Mesothelial cell of epicardium (in vitro differentiated cells): Measurements from ENCODE around the gene TUBGCP4. TPM values are rescaled to one million over a fixed set of nuclear protein-coding genes. Genes with fewer than 3 reads are reported as not detected.

Experiments used
- DNase-seq, 2 experiments: peaks; one replicate each; pipeline ENCODE4 v3.0.0; 2021; ENCODE audit warnings: low spot score in 2 of 2; ENCODE audit not compliant: unreplicated experiment in 2 of 2
- H3K27ac Mint-ChIP-seq: 2 replicates; pipeline ENCODE4 v1.8.0; 2021; ENCODE audit warnings: mixed read lengths
- H3K27me3 Mint-ChIP-seq: 2 replicates; pipeline ENCODE4 v1.8.0; 2021; ENCODE audit warnings: low read depth, mixed read lengths
- H3K36me3 Mint-ChIP-seq: 2 replicates; pipeline ENCODE4 v1.8.0; 2021; ENCODE audit warnings: mixed read lengths
- H3K4me1 Mint-ChIP-seq: 2 replicates; pipeline ENCODE4 v1.8.0; 2021; ENCODE audit warnings: mixed read lengths
- H3K4me3 Mint-ChIP-seq: 2 replicates; pipeline ENCODE4 v1.8.0; 2021; ENCODE audit warnings: mild to moderate bottlenecking, moderate library complexity, mixed read lengths
- H3K9me3 Mint-ChIP-seq: 2 replicates; pipeline ENCODE4 v1.8.0; 2021; ENCODE audit warnings: mixed read lengths
- total RNA-seq: library from RNA; stranded (reverse); gene quantifications from 3 replicates; pipeline ENCODE4 v1.2.1, GENCODE V29; 2021
- TF ChIP-seq, protein P1 (sequence below): fragments of 200-600 bp; sonication (generic); IDR thresholded peaks from one replicate; pipeline ENCODE4 v1.5.0; 2021; ENCODE audit warnings: antibody characterized with exemption; ENCODE audit not compliant: unreplicated experiment

The TUBGCP4 gene
- total RNA-seq, 1 donor from 2014 or later, result 26.3 TPM

DNA sequence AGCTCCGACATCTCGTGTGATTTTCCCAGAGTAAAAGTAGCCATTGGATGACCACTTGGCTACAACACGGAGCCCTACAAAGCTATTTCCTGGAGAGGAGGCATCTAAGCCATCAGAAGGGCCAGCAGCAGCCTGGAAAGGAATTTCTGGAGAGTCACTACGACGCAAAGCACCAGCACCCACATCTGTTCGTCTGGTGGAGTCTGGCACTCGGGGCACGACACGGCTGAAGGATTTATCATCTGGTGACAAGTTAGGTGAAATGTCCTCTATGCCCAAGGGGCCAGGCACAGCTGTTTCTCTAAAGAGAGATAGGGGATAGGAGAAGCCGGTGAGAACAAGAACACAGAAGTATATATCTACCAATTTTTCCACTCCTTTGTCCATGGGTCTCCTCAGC is 49.5 kb downstream of the TUBGCP4 start:
- H3K4me3 Mint-ChIP-seq, result no peak overlapping the region
- no peaks in the 10 kb centered on the region for H3K27me3 Mint-ChIP-seq
- H3K9me3 Mint-ChIP-seq, result no peaks in the 10 kb centered on the region
- H3K27ac Mint-ChIP-seq, result no peak overlapping the region
- H3K4me1 Mint-ChIP-seq, result no peaks in the 10 kb centered on the region
- H3K36me3 Mint-ChIP-seq, result peaks cover 48% of the 10 kb centered on the region
- no peak for DNase-seq
- TF ChIP-seq, protein P1, sequence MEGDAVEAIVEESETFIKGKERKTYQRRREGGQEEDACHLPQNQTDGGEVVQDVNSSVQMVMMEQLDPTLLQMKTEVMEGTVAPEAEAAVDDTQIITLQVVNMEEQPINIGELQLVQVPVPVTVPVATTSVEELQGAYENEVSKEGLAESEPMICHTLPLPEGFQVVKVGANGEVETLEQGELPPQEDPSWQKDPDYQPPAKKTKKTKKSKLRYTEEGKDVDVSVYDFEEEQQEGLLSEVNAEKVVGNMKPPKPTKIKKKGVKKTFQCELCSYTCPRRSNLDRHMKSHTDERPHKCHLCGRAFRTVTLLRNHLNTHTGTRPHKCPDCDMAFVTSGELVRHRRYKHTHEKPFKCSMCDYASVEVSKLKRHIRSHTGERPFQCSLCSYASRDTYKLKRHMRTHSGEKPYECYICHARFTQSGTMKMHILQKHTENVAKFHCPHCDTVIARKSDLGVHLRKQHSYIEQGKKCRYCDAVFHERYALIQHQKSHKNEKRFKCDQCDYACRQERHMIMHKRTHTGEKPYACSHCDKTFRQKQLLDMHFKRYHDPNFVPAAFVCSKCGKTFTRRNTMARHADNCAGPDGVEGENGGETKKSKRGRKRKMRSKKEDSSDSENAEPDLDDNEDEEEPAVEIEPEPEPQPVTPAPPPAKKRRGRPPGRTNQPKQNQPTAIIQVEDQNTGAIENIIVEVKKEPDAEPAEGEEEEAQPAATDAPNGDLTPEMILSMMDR, result no peak

DNA sequence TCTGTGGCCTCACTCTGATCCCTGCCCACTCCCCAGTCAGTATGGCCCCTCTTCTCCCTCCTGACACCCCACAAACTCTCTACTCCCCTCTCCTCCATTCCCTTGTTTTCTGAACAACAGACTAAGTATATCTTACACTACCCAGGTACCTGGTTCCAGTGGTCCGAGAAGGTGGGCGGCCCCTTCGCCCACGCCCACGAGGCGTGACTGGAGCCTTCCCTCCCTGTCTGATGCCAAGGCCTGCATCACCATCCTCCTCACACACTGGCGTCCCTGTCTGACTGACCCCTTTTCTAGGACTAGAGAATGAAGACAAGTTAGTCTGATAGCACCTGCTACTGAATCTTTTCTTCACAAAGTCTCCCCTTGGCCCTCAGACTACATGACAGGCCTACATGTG is 50.0 kb downstream of the TUBGCP4 start:
- DNase-seq, result no peak

DNA sequence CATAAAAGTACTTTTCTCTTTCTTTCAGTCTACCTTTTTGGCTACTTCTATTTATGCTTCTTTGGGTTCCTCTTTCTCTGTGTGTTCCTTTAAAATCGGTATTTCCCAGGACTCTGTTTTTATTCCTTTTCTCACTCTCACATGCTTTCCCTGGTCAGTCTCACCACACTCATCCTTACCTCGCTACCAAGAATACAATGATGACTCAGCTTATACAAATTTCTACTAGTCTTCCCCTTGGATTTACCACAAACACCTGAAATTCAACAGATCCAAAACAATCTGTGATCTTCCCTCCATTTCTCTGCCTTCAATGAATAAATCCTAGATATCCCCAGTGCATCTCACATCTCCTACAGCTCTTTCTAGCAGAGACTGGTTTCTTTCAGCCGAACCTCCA is 52.9 kb downstream of the TUBGCP4 start:
- Mint-ChIP-seq H3K4me3 (no peak overlapping the region), H3K27me3 (no peaks in the 10 kb centered on the region), H3K36me3 (peaks cover 52% of the 10 kb centered on the region), H3K27ac (no peak overlapping the region), H3K9me3 (no peaks in the 10 kb centered on the region), H3K4me1 (no peaks in the 10 kb centered on the region)
- DNase-seq, result no peak
- TF ChIP-seq, protein P1, result no peak

More for the DNA sequence above, 50.0 kb downstream of the TUBGCP4 start:
- Mint-ChIP-seq H3K4me1 (no peaks in the 10 kb centered on the region), H3K36me3 (peaks cover 44% of the 10 kb centered on the region), H3K27ac (no peak overlapping the region), H3K27me3 (no peaks in the 10 kb centered on the region), H3K4me3 (no peak overlapping the region), H3K9me3 (no peaks in the 10 kb centered on the region)
- TF ChIP-seq, protein P1, result no peak

DNA sequence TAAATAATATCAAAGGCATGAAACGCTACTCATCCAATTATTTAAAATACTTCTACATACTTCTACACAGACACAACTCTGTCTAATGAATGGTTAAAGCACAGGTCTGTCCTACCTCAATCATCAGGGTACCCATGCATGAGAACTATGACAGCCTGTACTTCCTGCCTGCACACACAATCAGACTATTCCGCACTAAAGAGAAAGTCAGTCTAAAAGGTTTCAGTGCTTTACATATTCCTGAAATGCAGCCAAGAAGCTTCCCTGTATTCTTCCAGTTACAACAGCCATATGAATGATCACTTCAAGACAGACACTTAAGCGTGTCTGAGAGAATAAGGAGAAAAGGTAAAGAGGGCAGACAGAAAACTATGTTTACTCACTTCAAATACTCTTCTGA is 58.8 kb downstream of the TUBGCP4 start:
- Mint-ChIP-seq H3K4me3 (no peak overlapping the region), H3K27me3 (no peaks in the 10 kb centered on the region), H3K9me3 (no peaks in the 10 kb centered on the region), H3K4me1 (peaks cover 9% of the 10 kb centered on the region), H3K36me3 (peaks cover 35% of the 10 kb centered on the region), H3K27ac (no peak overlapping the region)
- no peak for DNase-seq
- TF ChIP-seq, protein P1, result no peak

DNA sequence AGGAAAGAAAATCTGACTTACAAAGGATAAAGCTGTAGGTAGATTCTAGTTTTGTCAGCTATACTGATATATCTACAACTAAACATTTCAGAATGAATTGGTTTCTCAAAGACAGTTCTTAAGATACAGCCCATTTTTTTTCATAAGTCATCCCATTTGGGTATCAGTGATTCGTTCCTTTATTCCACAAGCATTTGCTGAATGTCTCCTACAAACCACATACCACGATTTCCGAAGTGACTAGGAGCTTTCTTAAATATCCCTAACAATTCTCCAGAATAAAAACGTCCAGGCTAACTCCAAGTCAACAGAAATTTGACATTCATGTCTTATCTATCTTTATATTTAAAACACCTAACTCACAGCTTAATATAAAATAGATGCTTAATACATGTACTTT is 62.3 kb downstream of the TUBGCP4 start:
- TF ChIP-seq, protein P1, result no peak
- H3K27ac Mint-ChIP-seq, result no peak overlapping the region
- peaks cover 9% of the 10 kb centered on the region for H3K4me1 Mint-ChIP-seq
- no peaks in the 10 kb centered on the region for H3K9me3 Mint-ChIP-seq
- no peak for DNase-seq
- no peaks in the 10 kb centered on the region for H3K27me3 Mint-ChIP-seq
- peaks cover 26% of the 10 kb centered on the region for H3K36me3 Mint-ChIP-seq
- H3K4me3 Mint-ChIP-seq, result no peak overlapping the region
